ENCODE data around the gene ADGRB2.

- TF ChIP-seq, protein P1, sequence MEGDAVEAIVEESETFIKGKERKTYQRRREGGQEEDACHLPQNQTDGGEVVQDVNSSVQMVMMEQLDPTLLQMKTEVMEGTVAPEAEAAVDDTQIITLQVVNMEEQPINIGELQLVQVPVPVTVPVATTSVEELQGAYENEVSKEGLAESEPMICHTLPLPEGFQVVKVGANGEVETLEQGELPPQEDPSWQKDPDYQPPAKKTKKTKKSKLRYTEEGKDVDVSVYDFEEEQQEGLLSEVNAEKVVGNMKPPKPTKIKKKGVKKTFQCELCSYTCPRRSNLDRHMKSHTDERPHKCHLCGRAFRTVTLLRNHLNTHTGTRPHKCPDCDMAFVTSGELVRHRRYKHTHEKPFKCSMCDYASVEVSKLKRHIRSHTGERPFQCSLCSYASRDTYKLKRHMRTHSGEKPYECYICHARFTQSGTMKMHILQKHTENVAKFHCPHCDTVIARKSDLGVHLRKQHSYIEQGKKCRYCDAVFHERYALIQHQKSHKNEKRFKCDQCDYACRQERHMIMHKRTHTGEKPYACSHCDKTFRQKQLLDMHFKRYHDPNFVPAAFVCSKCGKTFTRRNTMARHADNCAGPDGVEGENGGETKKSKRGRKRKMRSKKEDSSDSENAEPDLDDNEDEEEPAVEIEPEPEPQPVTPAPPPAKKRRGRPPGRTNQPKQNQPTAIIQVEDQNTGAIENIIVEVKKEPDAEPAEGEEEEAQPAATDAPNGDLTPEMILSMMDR (tag by site-specific recombination; IDR thresholded peaks at IDR 0.05): 0 out of 2 replicates have a peak, but pooled peaks have one; percentile 20
- TF ChIP-seq SP2 (tag by site-specific recombination; IDR thresholded peaks at IDR 0.05): no peak
- TF ChIP-seq REST (tag by site-specific recombination; IDR thresholded peaks at IDR 0.05): no peak
- no peak for TF ChIP-seq BCL11A (tag by site-specific recombination; IDR thresholded peaks at IDR 0.05; ENCODE audit: low read depth)
- TF ChIP-seq SCRT1 (tag by site-specific recombination; IDR thresholded peaks at IDR 0.05; ENCODE audit: borderline replicate concordance): no peak
- no peak for TF ChIP-seq YY1 (tag by site-specific recombination; IDR thresholded peaks at IDR 0.05)
- TF ChIP-seq ZNF274 (IDR thresholded peaks at IDR 0.05; ENCODE audit: low read length): no peak
- no peak for TF ChIP-seq ZNF274 (tag by site-specific recombination; IDR thresholded peaks at IDR 0.05; ENCODE audit: borderline replicate concordance)
- TF ChIP-seq ZNF785 (tag by site-specific recombination; IDR thresholded peaks at IDR 0.05): no peak
- TF ChIP-seq SETDB1 (IDR thresholded peaks at IDR 0.05; ENCODE audit: insufficient read length, low read length): no peak
- no peak for TF ChIP-seq ZNF184 (tag by site-specific recombination; IDR thresholded peaks at IDR 0.05)
These were observed 72.2 kb downstream of the ADGRB2 start for GRCh38 chr1:31691951-31692350.
